Measurements from ENCODE around the gene DMXL1. TPM values are rescaled to one million over a fixed set of nuclear protein-coding genes. Genes with fewer than 3 reads are reported as not detected.

The DMXL1 gene
- total RNA-seq, 1 donor from 2014 or later = 22.6 TPM

Small RNA genes lying within 50 kb of the gene (microRNA-seq; reads per million reads assigned to microRNA genes)
- not detected for gene MIR5706

Other genes with a start within 250 kb of the DMXL1 start
- 12.1 TPM for gene DTWD2, start 82.5 kb upstream of the DMXL1 start, total RNA-seq

Measured in Right ventricle myocardium inferior (tissue), 1 donor.